SK-N-SH treated with all-trans-retinoic acid at 6 μM for 48 hours (cell line): ENCODE results near the gene OPRL1.

ENCODE experiments used
- ARNTL ChIP-seq: fragments of 450-650 bp; formaldehyde crosslinking; IDR thresholded peaks from 2 replicates; pipeline ENCODE4 v1.5.0; 2020; ENCODE audit warnings: low read depth, mild to moderate bottlenecking, moderate library complexity, borderline replicate concordance
- CREB5 ChIP-seq: fragments of 250-450 bp; sonication (Bioruptor Pico); IDR thresholded peaks from 2 replicates; pipeline ENCODE4 v1.5.1; 2020; ENCODE audit warnings: low read depth, mild to moderate bottlenecking, moderate library complexity
- CSDC2 ChIP-seq: fragments of 250-450 bp; sonication (Bioruptor Pico); IDR thresholded peaks from 2 replicates; pipeline ENCODE4 v1.5.0; 2020; ENCODE audit warnings: mild to moderate bottlenecking, moderate library complexity
- CSRNP3 ChIP-seq: fragments of 250-450 bp; sonication (Bioruptor Pico); IDR thresholded peaks from 2 replicates; pipeline ENCODE4 v1.5.1; 2021; ENCODE audit warnings: mild to moderate bottlenecking, moderate library complexity
- OSR1 ChIP-seq: fragments of 250-450 bp; sonication (Bioruptor Pico); IDR thresholded peaks from 2 replicates; pipeline ENCODE4 v1.8.0; 2022; ENCODE audit warnings: moderate library complexity, mild to moderate bottlenecking, inconsistent platforms
- PATZ1 ChIP-seq: fragments of 250-450 bp; sonication (Bioruptor Pico); IDR thresholded peaks from 2 replicates; pipeline ENCODE4 v1.8.0; 2020; ENCODE audit warnings: mild to moderate bottlenecking, moderate library complexity, borderline replicate concordance
- POU6F1 ChIP-seq: fragments of 250-450 bp; sonication (Bioruptor Pico); IDR thresholded peaks from 2 replicates; pipeline ENCODE4 v1.8.0; 2021; ENCODE audit warnings: low read depth, mild to moderate bottlenecking, moderate library complexity, borderline replicate concordance
- PPARA ChIP-seq: fragments of 250-450 bp; sonication (Bioruptor Pico); IDR thresholded peaks from 2 replicates; pipeline ENCODE4 v1.5.0; 2020; ENCODE audit warnings: mild to moderate bottlenecking, borderline replicate concordance
- RARB ChIP-seq: fragments of 250-450 bp; sonication (Bioruptor Pico); IDR thresholded peaks from 2 replicates; pipeline ENCODE4 v1.8.0; 2021; ENCODE audit warnings: mild to moderate bottlenecking, moderate library complexity
- TSHZ2 ChIP-seq: fragments of 250-450 bp; sonication (Bioruptor Pico); IDR thresholded peaks from 2 replicates; pipeline ENCODE4 v1.5.0; 2020; ENCODE audit warnings: mild to moderate bottlenecking, moderate library complexity
- ZFP3 ChIP-seq: fragments of 250-450 bp; sonication (Bioruptor Pico); IDR thresholded peaks from 2 replicates; pipeline ENCODE4 v1.5.0; 2020; ENCODE audit warnings: mild to moderate bottlenecking, moderate library complexity

- TF ChIP-seq CREB5 (CRISPR knock-in tag) (no peak), TSHZ2 (CRISPR knock-in tag) (no peak), PPARA (no peak), CSDC2 (CRISPR knock-in tag) (no peak), POU6F1 (no peak), ARNTL (CRISPR knock-in tag) (no peak), PATZ1 (CRISPR knock-in tag) (no peak), RARB (no peak), ZFP3 (CRISPR knock-in tag) (no peak), CSRNP3 (no peak), OSR1 (CRISPR knock-in tag) (no peak)
Measured at GRCh38 chr20:64146301-64146935, 66.5 kb downstream of the OPRL1 start.
